Erythroblast (primary cell): ENCODE data around the gene PDE6C.

Experiments used
- DNase-seq, 2 experiments: peaks; one replicate each; lab custom pipeline; 2025; lab: John Stamatoyannopoulos, UW
- GATA1 ChIP-seq: IDR thresholded peaks from 2 replicates; pipeline ENCODE4 v1.6.1; 2011; ENCODE audit warnings: low read depth, mild to moderate bottlenecking, control low read depth, low read length, moderate library complexity
- POLR2A ChIP-seq: IDR thresholded peaks from 2 replicates; pipeline ENCODE4 v1.6.1; 2011; ENCODE audit warnings: mild to moderate bottlenecking, low read length

Gene PDE6C

GRCh38 chr10:93711891-93712290, 99.6 kb downstream of the PDE6C start:
- no peak for DNase-seq
- TF ChIP-seq POLR2A (no peak), GATA1 (no peak)

GRCh38 chr10:93712593-93712992, 100.3 kb downstream of the PDE6C start:
- no peak for DNase-seq
- TF ChIP-seq POLR2A: no peak
- no peak for TF ChIP-seq GATA1

- DNase-seq: no peak
- no peak for TF ChIP-seq GATA1
- no peak for TF ChIP-seq POLR2A
Measured at GRCh38 chr10:93715345-93715744, 103.0 kb downstream of the PDE6C start.
